GM10266 (cell line): ENCODE measurements around the gene CDH26.

Experiments used
- DNase-seq: peaks from one replicate; pipeline ENCODE4 v3.0.0; 2012; ENCODE audit errors: extremely low spot score
- TF ChIP-seq, protein P1 (sequence below): IDR thresholded peaks from 2 replicates; pipeline ENCODE4 v1.5.1; 2012; ENCODE audit warnings: mild to moderate bottlenecking, low read depth; ENCODE audit not compliant: control insufficient read depth, insufficient read depth; ENCODE audit errors: missing control alignments

CDH26 gene

GRCh38 chr20:59958123-59958522 is at the start of gene CDH26:
Gene CDH26 (plus strand): TSS chr20:59958423. CDS start chr20:59958727, 304 bp downstream.
- TF ChIP-seq, protein P1, sequence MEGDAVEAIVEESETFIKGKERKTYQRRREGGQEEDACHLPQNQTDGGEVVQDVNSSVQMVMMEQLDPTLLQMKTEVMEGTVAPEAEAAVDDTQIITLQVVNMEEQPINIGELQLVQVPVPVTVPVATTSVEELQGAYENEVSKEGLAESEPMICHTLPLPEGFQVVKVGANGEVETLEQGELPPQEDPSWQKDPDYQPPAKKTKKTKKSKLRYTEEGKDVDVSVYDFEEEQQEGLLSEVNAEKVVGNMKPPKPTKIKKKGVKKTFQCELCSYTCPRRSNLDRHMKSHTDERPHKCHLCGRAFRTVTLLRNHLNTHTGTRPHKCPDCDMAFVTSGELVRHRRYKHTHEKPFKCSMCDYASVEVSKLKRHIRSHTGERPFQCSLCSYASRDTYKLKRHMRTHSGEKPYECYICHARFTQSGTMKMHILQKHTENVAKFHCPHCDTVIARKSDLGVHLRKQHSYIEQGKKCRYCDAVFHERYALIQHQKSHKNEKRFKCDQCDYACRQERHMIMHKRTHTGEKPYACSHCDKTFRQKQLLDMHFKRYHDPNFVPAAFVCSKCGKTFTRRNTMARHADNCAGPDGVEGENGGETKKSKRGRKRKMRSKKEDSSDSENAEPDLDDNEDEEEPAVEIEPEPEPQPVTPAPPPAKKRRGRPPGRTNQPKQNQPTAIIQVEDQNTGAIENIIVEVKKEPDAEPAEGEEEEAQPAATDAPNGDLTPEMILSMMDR: no peak
- no peak for DNase-seq

- no peak for DNase-seq
- TF ChIP-seq, protein P1: no peak
Measured at GRCh38 chr20:59908855-59909254, 49.4 kb upstream of the CDH26 start.

- TF ChIP-seq, protein P1: no peak
- no peak for DNase-seq
Measured at GRCh38 chr20:59911041-59911440, 47.2 kb upstream of the CDH26 start.

DNA sequence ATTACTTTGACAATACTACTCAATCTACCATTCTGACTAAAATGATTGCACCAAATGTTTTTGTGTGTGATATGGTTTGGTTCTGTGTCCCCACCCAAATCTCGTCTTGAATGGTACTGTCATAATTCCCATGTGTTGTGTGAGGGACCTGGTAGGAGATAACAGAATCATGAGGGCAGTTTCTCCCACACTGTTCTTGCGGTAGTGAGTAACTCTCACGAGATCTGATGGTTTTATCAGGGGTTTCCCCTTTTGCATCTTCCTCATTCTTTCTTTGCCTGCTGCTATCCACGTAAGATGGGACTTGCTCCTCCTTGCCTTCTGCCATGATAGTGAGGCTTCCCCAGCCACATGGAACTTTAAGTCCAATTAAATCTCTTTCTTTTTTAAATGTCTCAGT is 45.6 kb upstream of the CDH26 start:
- no peak for DNase-seq
- TF ChIP-seq, protein P1: no peak

DNA sequence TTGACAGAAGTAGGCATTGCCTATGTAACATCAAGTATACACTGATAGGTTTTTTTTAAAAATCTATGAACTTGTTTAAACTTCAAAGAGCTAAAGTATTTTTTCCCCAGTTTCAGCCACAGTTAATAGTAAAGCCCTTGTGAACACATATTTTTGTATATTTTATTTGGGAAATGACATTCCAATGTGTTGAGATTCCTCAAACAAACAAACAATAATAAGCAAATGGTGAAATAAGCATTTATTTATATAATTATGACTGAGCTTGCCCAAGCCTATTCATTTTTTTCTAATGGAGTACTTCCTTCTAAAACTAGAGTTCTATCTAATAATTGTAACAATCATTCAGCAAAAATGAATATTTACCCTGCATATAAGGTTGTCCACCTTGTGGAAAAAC is 37.3 kb upstream of the CDH26 start:
- no peak for DNase-seq
- TF ChIP-seq, protein P1: no peak

DNA sequence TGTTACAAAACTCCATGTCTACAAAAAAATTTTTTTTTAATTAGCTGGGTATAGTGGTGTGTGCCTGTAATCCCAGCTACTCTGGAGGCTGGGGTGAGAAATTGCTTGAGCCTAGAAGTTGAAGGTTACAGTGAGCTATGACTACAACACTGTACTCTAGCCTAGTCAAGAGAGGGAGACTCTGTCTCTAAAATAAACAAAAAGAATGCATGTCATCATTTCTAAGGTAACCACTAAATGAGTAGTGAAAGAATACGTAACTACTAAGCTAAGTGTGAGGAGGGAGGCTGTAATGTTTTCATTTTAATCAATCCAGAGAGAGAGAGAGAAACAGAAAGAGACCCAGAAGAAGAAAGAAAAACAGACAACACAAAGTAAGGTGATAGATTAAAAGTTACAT is 34.7 kb upstream of the CDH26 start:
- TF ChIP-seq, protein P1: no peak
- DNase-seq: no peak

DNA sequence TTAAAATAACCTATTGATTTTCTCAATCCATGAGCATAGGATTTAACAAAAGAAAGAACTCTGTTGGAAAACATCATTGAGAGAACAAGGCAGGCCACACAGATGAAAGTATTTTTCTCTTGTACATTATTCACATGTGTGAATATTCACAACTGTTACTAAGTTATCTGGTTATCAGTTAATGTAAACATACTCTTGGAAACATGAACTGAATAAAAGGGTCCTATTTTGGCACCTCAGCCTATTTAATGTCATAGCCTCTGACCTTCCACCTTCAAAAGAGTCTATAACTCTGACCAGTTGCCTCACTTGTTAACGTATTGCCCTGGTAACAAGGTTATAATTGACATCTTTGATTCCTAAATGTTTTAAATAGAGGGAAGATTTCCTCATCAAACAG is 32.9 kb upstream of the CDH26 start:
- TF ChIP-seq, protein P1: no peak
- no peak for DNase-seq
